NCI-H1092 (cell line): ENCODE data around the gene RHOBTB1.

Experiments used
- DNase-seq: peaks from one replicate; lab custom pipeline; 2025; lab: John Stamatoyannopoulos, UW

RHOBTB1 gene

DNA sequence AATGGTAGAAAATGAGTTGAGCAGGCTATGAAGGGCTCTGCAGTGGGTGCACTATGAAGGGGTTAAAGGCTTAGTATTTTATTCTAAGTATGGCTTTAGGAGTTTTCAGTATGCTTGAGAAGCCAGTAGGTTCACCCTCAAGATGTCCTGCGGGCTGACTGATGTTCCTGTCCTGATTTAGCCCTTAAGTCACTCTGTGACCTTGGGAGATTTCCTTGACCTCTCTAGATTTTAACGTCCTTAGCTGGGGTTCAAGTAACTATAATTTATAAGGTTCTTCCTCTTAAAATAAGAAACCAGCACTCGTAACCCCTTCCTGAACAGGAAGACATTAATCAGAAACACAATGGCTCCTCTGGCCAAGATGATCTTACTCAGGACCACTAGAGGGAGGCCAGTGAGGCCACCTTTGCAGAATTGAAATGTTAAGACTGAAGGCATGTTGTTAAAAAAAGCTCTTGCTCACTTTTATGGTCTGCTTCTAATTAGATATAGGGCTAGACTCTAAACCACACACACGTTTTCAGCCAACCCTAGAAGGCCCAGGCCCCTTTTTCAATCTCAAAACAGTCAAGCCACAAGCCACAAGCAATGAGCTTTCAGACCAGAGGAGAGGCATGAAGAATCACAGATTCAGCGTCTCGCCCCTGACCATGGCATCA lies 123.8 kb downstream of the RHOBTB1 start:
- DNase-seq, result no peak
